ENCODE data around the gene B3GALT4. TPM values are rescaled to one million over a fixed set of nuclear protein-coding genes. Genes with fewer than 3 reads are reported as not detected.
A peak's percentile ranks its signal among the peaks of the same experiment; 100 is the strongest.

B3GALT4 gene
- total and polyA plus RNA-seq, 2 of the 13 experiments (the other 11 are each of a cell fraction or from before 2014, with no cell fraction given): 0.04 to 0.27 TPM

- TF ChIP-seq KIAA2018 (CRISPR knock-in tag; IDR thresholded peaks at IDR 0.05; ENCODE audit: borderline replicate concordance) (peak; percentile 87; the same call in 1 of the 2 replicates), ZUFSP (CRISPR knock-in tag; IDR thresholded peaks at IDR 0.05; ENCODE audit: borderline replicate concordance) (no peak), DPF2 (CRISPR knock-in tag; IDR thresholded peaks at IDR 0.05; ENCODE audit: borderline replicate concordance, low read depth) (0 out of 2 replicates have a peak, but pooled peaks have one; percentile 28), RAD21 (CRISPR knock-in tag; IDR thresholded peaks at IDR 0.05) (peak; percentile 17; the same call in 1 of the 2 replicates), ZBTB37 (CRISPR knock-in tag; IDR thresholded peaks at IDR 0.05) (no peak), NCOA1 (CRISPR knock-in tag; IDR thresholded peaks at IDR 0.05) (peak; percentile 28; the same call in 1 of the 2 replicates), KLF13 (CRISPR knock-in tag; IDR thresholded peaks at IDR 0.05) (no peak), ZNF343 (CRISPR knock-in tag; IDR thresholded peaks at IDR 0.05) (peak; percentile 70; the same call in 1 of the 2 replicates), ZNF772 (CRISPR knock-in tag; IDR thresholded peaks at IDR 0.05) (peak; percentile 94), ZNF24 (IDR thresholded peaks at IDR 0.05) (no peak), ZFP36L1 (CRISPR knock-in tag; IDR thresholded peaks at IDR 0.05) (peak; percentile 27), SMAD9 (CRISPR knock-in tag; IDR thresholded peaks at IDR 0.05) (no peak)
- TF ChIP-seq, protein P1, sequence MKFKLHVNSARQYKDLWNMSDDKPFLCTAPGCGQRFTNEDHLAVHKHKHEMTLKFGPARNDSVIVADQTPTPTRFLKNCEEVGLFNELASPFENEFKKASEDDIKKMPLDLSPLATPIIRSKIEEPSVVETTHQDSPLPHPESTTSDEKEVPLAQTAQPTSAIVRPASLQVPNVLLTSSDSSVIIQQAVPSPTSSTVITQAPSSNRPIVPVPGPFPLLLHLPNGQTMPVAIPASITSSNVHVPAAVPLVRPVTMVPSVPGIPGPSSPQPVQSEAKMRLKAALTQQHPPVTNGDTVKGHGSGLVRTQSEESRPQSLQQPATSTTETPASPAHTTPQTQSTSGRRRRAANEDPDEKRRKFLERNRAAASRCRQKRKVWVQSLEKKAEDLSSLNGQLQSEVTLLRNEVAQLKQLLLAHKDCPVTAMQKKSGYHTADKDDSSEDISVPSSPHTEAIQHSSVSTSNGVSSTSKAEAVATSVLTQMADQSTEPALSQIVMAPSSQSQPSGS (CRISPR knock-in tag; IDR thresholded peaks at IDR 0.05): peak; percentile 61; the same call in 1 of the 2 replicates
These were observed 27.8 kb upstream of the B3GALT4 start (continued) for GRCh38 chr6:33248932-33249731.
